Activated CD8-positive, alpha-beta T cell treated with anti-CD3 and anti-CD28 coated beads for 36 hours (primary cell): Measurements from ENCODE around the gene PMM1. TPM values are rescaled to one million over a fixed set of nuclear protein-coding genes. Genes with fewer than 3 reads are reported as not detected.
"Not testable (repeated sequence)": the region's sequence is repeated elsewhere in the genome, so short reads cannot be mapped to it uniquely, and the experiment has no call there.

Source experiments
- ATAC-seq: fragments of 200-7000 bp; cut with Tn5 transposase; one replicate; pipeline ENCODE4 v1.10.0; 2021; ENCODE audit warnings: mild to moderate bottlenecking, moderate library complexity
- CTCF ChIA-PET: fragments of 350-600 bp; sonication (Branson Sonifier 250); formaldehyde crosslinking; loops from one replicate; lab custom pipeline; 2021; ENCODE audit warnings: antibody characterized with exemption; lab: Charles Lee
- POLR2A ChIA-PET: fragments of 350-600 bp; sonication (Branson Sonifier 250); formaldehyde crosslinking; loops from one replicate; lab custom pipeline; 2021; ENCODE audit warnings: antibody characterized with exemption; lab: Charles Lee
- DNase-seq: peaks from one replicate; pipeline ENCODE4 v3.0.0-alpha.2; 2020
- H3K27ac Mint-ChIP-seq: one replicate; pipeline ENCODE4 v1.8.0; 2021; ENCODE audit warnings: mild to moderate bottlenecking, mixed read lengths
- H3K27me3 Mint-ChIP-seq: one replicate; pipeline ENCODE4 v1.8.0; 2021; ENCODE audit warnings: mixed read lengths
- H3K36me3 Mint-ChIP-seq: one replicate; pipeline ENCODE4 v1.8.0; 2021; ENCODE audit warnings: low read depth, mixed read lengths
- H3K4me1 Mint-ChIP-seq: one replicate; pipeline ENCODE4 v1.8.0; 2021; ENCODE audit warnings: low read depth, mixed read lengths
- H3K4me3 Mint-ChIP-seq: one replicate; pipeline ENCODE4 v1.8.0; 2021; ENCODE audit warnings: mild to moderate bottlenecking, moderate library complexity, mixed read lengths
- H3K9me3 Mint-ChIP-seq: one replicate; pipeline ENCODE4 v1.8.0; 2021; ENCODE audit warnings: mixed read lengths
- CTCF ChIP-seq: fragments of 200-600 bp; IDR thresholded peaks from one replicate; pipeline ENCODE4 v1.8.0; 2022; ENCODE audit warnings: antibody characterized with exemption, mild to moderate bottlenecking
- intact Hi-C: fragments of 100-400 bp; cut with micrococcal nuclease; formaldehyde crosslinking; loops from one replicate; pipeline ENCODE4 v1.10.0; 2022
- total RNA-seq, 2 experiments: library from RNA; stranded (reverse); gene quantifications; one replicate each; pipeline ENCODE4 v1.2.3, GENCODE V29; 2021

Gene PMM1
- total RNA-seq, 2 experiments from 2014 or later: 29.8 to 29.9 TPM

- Mint-ChIP-seq H3K27ac (no peak overlapping the region), H3K27me3 (no peaks in the 10 kb centered on the region), H3K4me3 (no peak overlapping the region), H3K36me3 (peaks cover 24% of the 10 kb centered on the region), H3K9me3 (no peaks in the 10 kb centered on the region), H3K4me1 (peaks cover 4% of the 10 kb centered on the region)
- TF ChIP-seq CTCF: no peak
- ChIA-PET POLR2A (interaction anchor here (1.7 to 2.2 kb wide), 2 partner anchors 8 to 22 kb away, joined by 10 to 11 read pairs; partner anchors contain the start of gene PMM1), CTCF (interaction anchor here (0.7 to 3.4 kb wide), 10 partner anchors 9 to 295 kb away, joined by 3 to 15 read pairs (median 3); partner anchors contain the start of gene POLR3H)
- intact Hi-C loops: no loop called here
- ATAC-seq (no peak), DNase-seq (no peak)
Measured at GRCh38 chr22:41597635-41597953, 8.0 kb upstream of the PMM1 start.

DNA sequence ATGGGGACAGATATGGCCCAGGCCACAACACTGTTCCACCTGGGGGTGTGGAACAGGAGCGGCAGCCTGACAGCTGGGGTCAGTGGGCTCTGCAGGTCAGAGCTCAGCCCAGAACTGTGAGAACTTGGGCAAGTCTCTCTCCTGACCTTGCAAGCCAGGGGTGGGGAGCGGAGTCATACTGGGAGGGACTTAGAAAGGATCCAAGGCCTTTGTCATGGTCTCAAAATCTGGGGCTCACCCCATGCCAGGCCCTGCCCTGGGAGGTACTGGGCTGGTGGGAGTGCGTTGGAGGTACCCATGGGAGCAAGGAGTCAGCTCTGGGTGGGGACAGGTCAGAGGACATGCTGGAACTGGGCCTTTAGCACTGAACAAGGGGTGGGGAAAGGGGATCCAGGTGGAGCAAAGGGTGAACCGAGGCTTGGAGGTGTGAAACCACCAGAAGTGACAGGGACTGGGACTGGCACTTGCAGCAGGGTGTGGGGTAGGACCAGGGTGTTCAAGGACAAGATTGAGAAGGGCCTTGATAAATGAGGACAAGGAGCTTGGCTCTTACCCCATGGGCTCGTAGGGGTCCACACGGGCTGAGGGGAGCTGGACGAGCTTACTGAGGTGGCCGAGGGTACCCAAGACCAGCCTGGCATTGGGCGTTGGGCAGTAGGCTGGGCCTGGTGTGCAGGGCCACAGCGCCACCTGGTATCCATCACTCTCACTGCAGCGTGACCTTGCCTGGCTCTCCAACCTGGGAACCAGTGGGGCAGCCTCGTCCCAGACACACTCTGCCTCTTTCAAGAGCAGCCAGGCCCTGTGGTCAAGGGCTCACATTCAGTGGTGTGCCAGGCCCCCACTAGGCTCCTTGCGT is 7.4 kb upstream of the PMM1 start:
- peak; percentile 60 for DNase-seq
- Mint-ChIP-seq H3K4me1 (no peaks in the 10 kb centered on the region), H3K27me3 (no peaks in the 10 kb centered on the region), H3K9me3 (no peaks in the 10 kb centered on the region), H3K27ac (no peak overlapping the region), H3K4me3 (no peak overlapping the region), H3K36me3 (peaks cover 18% of the 10 kb centered on the region)
- ChIA-PET CTCF (interaction anchor here (0.7 to 3.4 kb wide), 17 partner anchors 10 to 294 kb away, joined by 3 to 15 read pairs (median 3); partner anchors contain the start of gene POLR3H), POLR2A (interaction anchor here (1.0 to 1.7 kb wide), 2 partner anchors 12 to 22 kb away, joined by 3 to 11 read pairs; no protein-coding TSS in a partner anchor)
- TF ChIP-seq CTCF: peak; percentile 62
- peak; percentile 82 for ATAC-seq
- intact Hi-C loops: no loop called here

GRCh38 chr22:41595703-41596102 is 6.1 kb upstream of the PMM1 start:
- ATAC-seq (no peak), DNase-seq (no peak)
- Mint-ChIP-seq H3K27ac (no peak overlapping the region), H3K9me3 (no peaks in the 10 kb centered on the region), H3K36me3 (peaks cover 12% of the 10 kb centered on the region), H3K27me3 (no peaks in the 10 kb centered on the region), H3K4me1 (no peaks in the 10 kb centered on the region), H3K4me3 (no peak overlapping the region)
- TF ChIP-seq CTCF: no peak
- POLR2A ChIA-PET: interaction anchor here (0.7 kb wide), 1 partner anchor 128 kb away, joined by 3 read pairs; no protein-coding TSS in a partner anchor
- CTCF ChIA-PET: interaction anchor here (2.5 to 3.4 kb wide), 2 partner anchors 11 to 19 kb away, joined by 8 to 15 read pairs; no protein-coding TSS in a partner anchor
- intact Hi-C loops: no loop called here

GRCh38 chr22:41593336-41593960 is 3.8 kb upstream of the PMM1 start:
- POLR2A ChIA-PET: interaction anchor here (1.6 kb wide), 1 partner anchor 27 kb away, joined by 8 read pairs; the partner anchor contains the start of genes DESI1 and XRCC6
- H3K27ac Mint-ChIP-seq, H3K27me3 Mint-ChIP-seq, CTCF ChIA-PET, H3K4me1 Mint-ChIP-seq, H3K9me3 Mint-ChIP-seq, H3K4me3 Mint-ChIP-seq, H3K36me3 Mint-ChIP-seq, ATAC-seq, DNase-seq, intact Hi-C loops: not testable (repeated sequence)

GRCh38 chr22:41587347-41587723 is 2.3 kb downstream of the PMM1 start:
- H3K4me3 Mint-ChIP-seq: no peak overlapping the region
- POLR2A ChIA-PET: interaction anchor here (1.2 kb wide), 1 partner anchor 32 kb away, joined by 3 read pairs; no protein-coding TSS in a partner anchor
- intact Hi-C loops: no loop called here
- TF ChIP-seq CTCF: no peak
- H3K9me3 Mint-ChIP-seq: no peaks in the 10 kb centered on the region
- H3K4me1 Mint-ChIP-seq: peaks cover 12% of the 10 kb centered on the region
- no peaks in the 10 kb centered on the region for H3K27me3 Mint-ChIP-seq
- peaks cover 3% of the 10 kb centered on the region for H3K36me3 Mint-ChIP-seq
- CTCF ChIA-PET: no interaction called here
- ATAC-seq (no peak), DNase-seq (no peak)
- no peak overlapping the region for H3K27ac Mint-ChIP-seq
